GM20000 (cell line): ENCODE results near the gene TMEM239.

Source experiments
- DNase-seq: peaks from one replicate; pipeline ENCODE4 v3.0.0; 2012; ENCODE audit warnings: low spot score
- TF ChIP-seq, protein P1 (sequence below): IDR thresholded peaks from 2 replicates; pipeline ENCODE4 v1.5.1; 2012; ENCODE audit warnings: mild to moderate bottlenecking, control low read depth; ENCODE audit errors: extremely low read depth, missing control alignments

The TMEM239 gene

GRCh38 chr20:2845607-2846006 is 29.4 kb downstream of the TMEM239 start:
- TF ChIP-seq, protein P1, sequence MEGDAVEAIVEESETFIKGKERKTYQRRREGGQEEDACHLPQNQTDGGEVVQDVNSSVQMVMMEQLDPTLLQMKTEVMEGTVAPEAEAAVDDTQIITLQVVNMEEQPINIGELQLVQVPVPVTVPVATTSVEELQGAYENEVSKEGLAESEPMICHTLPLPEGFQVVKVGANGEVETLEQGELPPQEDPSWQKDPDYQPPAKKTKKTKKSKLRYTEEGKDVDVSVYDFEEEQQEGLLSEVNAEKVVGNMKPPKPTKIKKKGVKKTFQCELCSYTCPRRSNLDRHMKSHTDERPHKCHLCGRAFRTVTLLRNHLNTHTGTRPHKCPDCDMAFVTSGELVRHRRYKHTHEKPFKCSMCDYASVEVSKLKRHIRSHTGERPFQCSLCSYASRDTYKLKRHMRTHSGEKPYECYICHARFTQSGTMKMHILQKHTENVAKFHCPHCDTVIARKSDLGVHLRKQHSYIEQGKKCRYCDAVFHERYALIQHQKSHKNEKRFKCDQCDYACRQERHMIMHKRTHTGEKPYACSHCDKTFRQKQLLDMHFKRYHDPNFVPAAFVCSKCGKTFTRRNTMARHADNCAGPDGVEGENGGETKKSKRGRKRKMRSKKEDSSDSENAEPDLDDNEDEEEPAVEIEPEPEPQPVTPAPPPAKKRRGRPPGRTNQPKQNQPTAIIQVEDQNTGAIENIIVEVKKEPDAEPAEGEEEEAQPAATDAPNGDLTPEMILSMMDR = no peak

DNA sequence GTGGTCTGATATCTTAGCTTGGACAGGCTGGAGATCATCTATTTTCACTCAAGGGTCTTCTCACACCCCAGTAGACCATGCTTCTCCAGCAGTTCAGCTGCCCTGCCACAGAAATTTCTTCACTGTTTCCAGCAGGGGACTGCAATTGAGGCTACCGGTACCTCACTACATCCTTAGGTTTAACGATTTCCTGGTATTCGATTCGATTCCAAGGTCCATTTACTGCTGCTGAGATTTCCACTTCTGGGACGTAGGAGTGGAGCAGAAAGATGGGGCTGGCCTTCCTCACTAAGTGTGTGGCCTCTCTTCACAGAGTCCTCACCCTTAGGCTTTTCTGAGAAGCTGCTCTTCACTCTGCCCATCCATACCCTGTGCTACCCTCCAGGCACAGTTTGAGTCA is 30.5 kb downstream of the TMEM239 start:
- TF ChIP-seq, protein P1 = no peak
- DNase-seq = no peak

More at GRCh38 chr20:2845607-2846006, 29.4 kb downstream of the TMEM239 start:
- DNase-seq = no peak

DNA sequence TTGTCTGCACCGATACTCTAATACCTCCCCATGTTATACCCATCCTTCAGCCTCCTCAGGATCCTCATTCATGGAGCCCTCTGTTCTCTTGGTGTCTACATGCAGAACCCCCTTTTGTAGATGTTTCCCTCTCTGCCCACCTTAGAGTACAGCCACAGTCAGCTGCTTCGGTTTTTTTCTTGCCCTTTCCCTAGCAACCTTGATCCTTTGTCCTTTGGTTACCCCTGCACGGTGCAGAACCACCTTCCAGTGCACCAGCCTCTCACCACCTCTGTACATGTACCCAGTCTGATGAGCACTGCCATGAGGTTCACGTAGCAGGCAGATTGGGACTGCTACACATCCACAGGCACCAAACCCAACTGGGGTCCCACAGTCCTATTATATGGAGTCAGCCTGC is 31.6 kb downstream of the TMEM239 start:
- DNase-seq = no peak
- TF ChIP-seq, protein P1 = no peak

DNA sequence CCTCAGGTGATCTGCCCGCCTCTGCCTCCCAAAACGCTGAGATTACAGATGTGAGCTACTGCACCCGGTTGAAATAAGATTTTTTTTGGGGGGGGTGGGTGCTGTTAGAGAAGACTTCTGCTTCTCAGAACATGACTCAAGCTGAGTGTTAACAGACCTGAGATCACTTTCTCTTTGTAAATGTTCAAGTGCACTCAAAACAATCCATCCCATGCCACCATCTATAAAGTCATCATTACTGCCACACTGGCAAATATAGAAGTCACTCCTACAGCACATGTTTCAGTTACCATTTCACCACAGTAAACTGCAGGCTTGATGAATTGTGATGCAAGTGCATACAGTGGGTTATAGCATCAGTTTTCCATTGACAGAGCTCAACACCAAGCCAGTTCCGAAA is 33.4 kb downstream of the TMEM239 start:
- TF ChIP-seq, protein P1 = no peak
- DNase-seq = no peak

GRCh38 chr20:2851086-2851485 is 34.9 kb downstream of the TMEM239 start:
- no peak for DNase-seq
- TF ChIP-seq, protein P1 = no peak

GRCh38 chr20:2858591-2858990 is 42.4 kb downstream of the TMEM239 start:
- no peak for DNase-seq
- TF ChIP-seq, protein P1 = no peak

- DNase-seq = no peak
- TF ChIP-seq, protein P1 = no peak
Measured at GRCh38 chr20:2859330-2860121, 43.4 kb downstream of the TMEM239 start.
